Measurements from ENCODE around the gene GTPBP6.
"Not testable (repeated sequence)": the region's sequence is repeated elsewhere in the genome, so short reads cannot be mapped to it uniquely, and the experiment has no call there.

Gene GTPBP6

GRCh38 chrX:351736-352135 is 33.1 kb upstream of the GTPBP6 start:
- no peak for DNase-seq

GRCh38 chrX:351324-351641 is 32.7 kb upstream of the GTPBP6 start:
- not testable (repeated sequence) for DNase-seq

- DNase-seq, result no peak
These were observed 32.1 kb upstream of the GTPBP6 start for GRCh38 chrX:350534-351323.

GRCh38 chrX:350148-350533 is 31.5 kb upstream of the GTPBP6 start:
- no peak for DNase-seq

GRCh38 chrX:349702-350101 is 31.1 kb upstream of the GTPBP6 start:
- no peak for DNase-seq

- DNase-seq, result no peak
These were observed 30.6 kb upstream of the GTPBP6 start for GRCh38 chrX:349196-349595.

GRCh38 chrX:348461-349117 is 30.0 kb upstream of the GTPBP6 start:
- no peak for DNase-seq

- DNase-seq, result no peak
These were observed 28.9 kb upstream of the GTPBP6 start for GRCh38 chrX:347351-348117.

- DNase-seq, result no peak
These were observed 27.6 kb upstream of the GTPBP6 start for GRCh38 chrX:346034-346813.

- no peak for DNase-seq
These were observed 26.7 kb upstream of the GTPBP6 start for GRCh38 chrX:345020-345925.

- no peak for DNase-seq
These were observed 25.8 kb upstream of the GTPBP6 start for GRCh38 chrX:344371-344901.

- DNase-seq, result no peak
These were observed 23.0 kb upstream of the GTPBP6 start for GRCh38 chrX:341541-342101.

GRCh38 chrX:340641-341423 is 22.2 kb upstream of the GTPBP6 start:
- no peak for DNase-seq

GRCh38 chrX:340121-340520 is 21.5 kb upstream of the GTPBP6 start:
- DNase-seq, result no peak

- no peak for DNase-seq
These were observed 20.3 kb upstream of the GTPBP6 start for GRCh38 chrX:338836-339400.

GRCh38 chrX:338281-338835 is 19.8 kb upstream of the GTPBP6 start:
- no peak for DNase-seq

- no peak for DNase-seq
These were observed 18.8 kb upstream of the GTPBP6 start for GRCh38 chrX:337331-337831.

- DNase-seq, result no peak
These were observed 17.6 kb upstream of the GTPBP6 start for GRCh38 chrX:336227-336626.

- no peak for DNase-seq
These were observed 17.2 kb upstream of the GTPBP6 start for GRCh38 chrX:335758-336155.

All from stimulated activated CD4-positive, alpha-beta T cell treated with anti-CD3 and anti-CD28 coated beads, Interleukin-2, amount 100 ng/mL, for 24 hours (primary cell).